Ishikawa (cell line): ENCODE measurements around the gene FGF2.

ENCODE experiments used
- CEBPB ChIP-seq: IDR thresholded peaks from 2 replicates; pipeline ENCODE4 v1.6.1; 2012
- CREB1 ChIP-seq: IDR thresholded peaks from 2 replicates; pipeline ENCODE4 v1.6.1; 2012; ENCODE audit warnings: low read depth
- EGR1 ChIP-seq: IDR thresholded peaks from 2 replicates; pipeline ENCODE4 v1.6.1; 2012
- EP300 ChIP-seq: IDR thresholded peaks from 2 replicates; pipeline ENCODE4 v1.6.1; 2012; ENCODE audit warnings: borderline replicate concordance
- FOXM1 ChIP-seq: IDR thresholded peaks from 2 replicates; pipeline ENCODE4 v1.6.1; 2012; ENCODE audit warnings: low read depth, borderline replicate concordance
- NFIC ChIP-seq: IDR thresholded peaks from 2 replicates; pipeline ENCODE4 v1.6.1; 2012
- RAD21 ChIP-seq: IDR thresholded peaks from 2 replicates; pipeline ENCODE4 v1.6.1; 2012; ENCODE audit warnings: low read depth
- TAF1 ChIP-seq: IDR thresholded peaks from 2 replicates; pipeline ENCODE4 v1.6.1; 2012; ENCODE audit warnings: low read depth, mild to moderate bottlenecking
- TCF12 ChIP-seq: IDR thresholded peaks from 2 replicates; pipeline ENCODE4 v1.6.1; 2012; ENCODE audit warnings: low read depth
- TEAD4 ChIP-seq: IDR thresholded peaks from 2 replicates; pipeline ENCODE4 v1.6.1; 2012
- YY1 ChIP-seq: IDR thresholded peaks from 2 replicates; pipeline ENCODE4 v1.6.1; 2012; ENCODE audit warnings: low read depth
- ZBTB7A ChIP-seq: IDR thresholded peaks from 2 replicates; pipeline ENCODE4 v1.6.1; 2012; ENCODE audit warnings: low read depth
- TF ChIP-seq, protein P1 (sequence below): IDR thresholded peaks from 2 replicates; pipeline ENCODE4 v1.6.1; 2012
- TF ChIP-seq, protein P2 (sequence below): IDR thresholded peaks from 2 replicates; pipeline ENCODE4 v1.6.1; 2012; ENCODE audit warnings: low read depth, mild to moderate bottlenecking
- TF ChIP-seq, protein P3 (sequence below): IDR thresholded peaks from 2 replicates; pipeline ENCODE4 v1.6.1; 2012

Gene FGF2

DNA sequence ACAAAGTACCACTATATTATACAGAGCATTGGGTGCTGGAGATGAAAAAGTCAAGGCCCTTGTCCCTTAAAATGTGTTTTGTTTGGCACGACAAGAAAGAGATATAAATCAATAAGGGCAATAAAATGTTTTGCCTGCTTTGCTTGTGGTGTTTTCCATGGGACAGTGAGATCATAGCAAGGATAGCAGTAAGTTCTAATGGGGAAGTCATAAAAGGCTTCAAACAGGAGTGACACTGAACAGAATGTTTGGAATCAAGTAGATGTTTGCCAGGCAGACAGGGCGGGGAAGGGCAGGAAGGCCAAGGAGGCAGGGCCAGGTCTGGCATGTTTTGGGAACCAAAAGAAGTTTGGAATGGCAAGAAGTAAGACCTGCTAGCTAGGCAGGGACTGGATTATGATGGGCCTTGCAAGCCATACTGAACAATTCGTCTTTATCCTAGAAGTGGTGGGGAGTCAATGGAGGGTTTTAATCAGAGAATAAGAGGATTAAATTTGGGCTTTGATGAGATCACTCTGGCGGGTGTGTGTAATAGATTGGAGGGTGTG lies 16.4 kb downstream of the FGF2 start:
- TF ChIP-seq, protein P1, sequence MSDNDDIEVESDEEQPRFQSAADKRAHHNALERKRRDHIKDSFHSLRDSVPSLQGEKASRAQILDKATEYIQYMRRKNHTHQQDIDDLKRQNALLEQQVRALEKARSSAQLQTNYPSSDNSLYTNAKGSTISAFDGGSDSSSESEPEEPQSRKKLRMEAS = no peak
- TF ChIP-seq NFIC (no peak), TCF12 (no peak)
- TF ChIP-seq, protein P2, sequence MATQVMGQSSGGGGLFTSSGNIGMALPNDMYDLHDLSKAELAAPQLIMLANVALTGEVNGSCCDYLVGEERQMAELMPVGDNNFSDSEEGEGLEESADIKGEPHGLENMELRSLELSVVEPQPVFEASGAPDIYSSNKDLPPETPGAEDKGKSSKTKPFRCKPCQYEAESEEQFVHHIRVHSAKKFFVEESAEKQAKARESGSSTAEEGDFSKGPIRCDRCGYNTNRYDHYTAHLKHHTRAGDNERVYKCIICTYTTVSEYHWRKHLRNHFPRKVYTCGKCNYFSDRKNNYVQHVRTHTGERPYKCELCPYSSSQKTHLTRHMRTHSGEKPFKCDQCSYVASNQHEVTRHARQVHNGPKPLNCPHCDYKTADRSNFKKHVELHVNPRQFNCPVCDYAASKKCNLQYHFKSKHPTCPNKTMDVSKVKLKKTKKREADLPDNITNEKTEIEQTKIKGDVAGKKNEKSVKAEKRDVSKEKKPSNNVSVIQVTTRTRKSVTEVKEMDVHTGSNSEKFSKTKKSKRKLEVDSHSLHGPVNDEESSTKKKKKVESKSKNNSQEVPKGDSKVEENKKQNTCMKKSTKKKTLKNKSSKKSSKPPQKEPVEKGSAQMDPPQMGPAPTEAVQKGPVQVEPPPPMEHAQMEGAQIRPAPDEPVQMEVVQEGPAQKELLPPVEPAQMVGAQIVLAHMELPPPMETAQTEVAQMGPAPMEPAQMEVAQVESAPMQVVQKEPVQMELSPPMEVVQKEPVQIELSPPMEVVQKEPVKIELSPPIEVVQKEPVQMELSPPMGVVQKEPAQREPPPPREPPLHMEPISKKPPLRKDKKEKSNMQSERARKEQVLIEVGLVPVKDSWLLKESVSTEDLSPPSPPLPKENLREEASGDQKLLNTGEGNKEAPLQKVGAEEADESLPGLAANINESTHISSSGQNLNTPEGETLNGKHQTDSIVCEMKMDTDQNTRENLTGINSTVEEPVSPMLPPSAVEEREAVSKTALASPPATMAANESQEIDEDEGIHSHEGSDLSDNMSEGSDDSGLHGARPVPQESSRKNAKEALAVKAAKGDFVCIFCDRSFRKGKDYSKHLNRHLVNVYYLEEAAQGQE = no peak

DNA sequence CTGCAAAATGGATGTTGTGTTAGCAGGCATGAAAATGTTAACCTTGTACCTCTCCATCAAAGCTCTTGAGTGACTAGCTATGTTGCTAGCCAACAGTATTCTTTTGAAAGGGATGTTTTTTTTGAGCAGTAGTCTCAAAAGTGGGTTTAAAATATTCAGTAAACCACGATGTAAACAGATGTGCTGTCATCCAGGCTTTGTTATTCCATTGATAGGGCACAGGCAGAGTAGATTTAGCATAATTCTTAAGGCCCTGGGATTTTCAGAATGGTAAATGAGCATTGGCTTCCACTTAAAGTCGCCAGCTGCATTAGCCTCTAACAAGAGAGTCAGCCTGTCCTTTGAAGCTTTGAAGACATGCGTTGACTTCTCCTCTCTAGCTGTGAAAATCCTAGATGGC lies 18.4 kb downstream of the FGF2 start:
- no peak for TF ChIP-seq FOXM1
- no peak for TF ChIP-seq ZBTB7A
- no peak for TF ChIP-seq YY1

DNA sequence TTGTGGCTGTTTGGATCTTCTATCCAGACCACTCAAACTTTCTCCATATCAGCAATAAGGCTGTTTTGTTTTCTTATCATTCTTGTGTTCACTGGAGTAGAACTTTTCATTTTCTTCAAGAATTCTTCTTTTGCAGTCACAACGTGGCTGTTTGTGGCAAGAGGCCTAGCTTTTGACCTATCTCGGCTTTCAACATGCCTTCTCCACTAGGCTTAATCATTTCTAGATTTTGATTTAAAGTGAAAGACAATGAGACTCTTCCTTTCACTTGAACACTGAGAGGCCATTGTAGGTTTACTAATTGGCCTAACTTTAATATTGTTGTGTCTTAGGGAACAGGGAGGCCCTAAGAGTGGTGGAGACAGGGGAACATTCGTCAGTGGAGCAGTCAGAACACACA lies 19.1 kb downstream of the FGF2 start:
- TF ChIP-seq, protein P2 = no peak
- no peak for TF ChIP-seq YY1
- TF ChIP-seq, protein P3, sequence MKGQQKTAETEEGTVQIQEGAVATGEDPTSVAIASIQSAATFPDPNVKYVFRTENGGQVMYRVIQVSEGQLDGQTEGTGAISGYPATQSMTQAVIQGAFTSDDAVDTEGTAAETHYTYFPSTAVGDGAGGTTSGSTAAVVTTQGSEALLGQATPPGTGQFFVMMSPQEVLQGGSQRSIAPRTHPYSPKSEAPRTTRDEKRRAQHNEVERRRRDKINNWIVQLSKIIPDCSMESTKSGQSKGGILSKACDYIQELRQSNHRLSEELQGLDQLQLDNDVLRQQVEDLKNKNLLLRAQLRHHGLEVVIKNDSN = no peak
- no peak for TF ChIP-seq TEAD4
- no peak for TF ChIP-seq CEBPB
- TF ChIP-seq FOXM1 = no peak
- TF ChIP-seq EP300 = no peak

DNA sequence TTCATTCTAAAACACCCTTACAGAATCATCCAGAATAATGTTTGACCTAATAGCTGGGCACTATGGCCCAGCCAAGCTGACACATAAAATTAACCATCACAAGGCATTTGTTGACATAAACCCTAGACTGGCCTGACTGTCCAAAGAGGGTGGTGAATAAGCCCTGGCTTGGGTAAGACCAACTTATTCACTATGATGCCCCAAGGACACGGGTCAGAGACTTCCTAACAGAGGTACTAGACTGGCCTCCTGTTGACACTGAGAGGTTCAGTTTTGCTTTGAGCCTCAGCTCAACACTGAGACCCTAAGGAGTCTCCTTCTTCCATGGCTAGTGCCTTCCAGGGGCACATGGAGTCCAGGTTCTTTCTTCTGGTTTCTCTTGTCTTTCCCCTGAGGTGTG lies 21.3 kb downstream of the FGF2 start:
- no peak for TF ChIP-seq TCF12
- no peak for TF ChIP-seq TEAD4
- no peak for TF ChIP-seq CEBPB
- TF ChIP-seq, protein P3 = no peak

DNA sequence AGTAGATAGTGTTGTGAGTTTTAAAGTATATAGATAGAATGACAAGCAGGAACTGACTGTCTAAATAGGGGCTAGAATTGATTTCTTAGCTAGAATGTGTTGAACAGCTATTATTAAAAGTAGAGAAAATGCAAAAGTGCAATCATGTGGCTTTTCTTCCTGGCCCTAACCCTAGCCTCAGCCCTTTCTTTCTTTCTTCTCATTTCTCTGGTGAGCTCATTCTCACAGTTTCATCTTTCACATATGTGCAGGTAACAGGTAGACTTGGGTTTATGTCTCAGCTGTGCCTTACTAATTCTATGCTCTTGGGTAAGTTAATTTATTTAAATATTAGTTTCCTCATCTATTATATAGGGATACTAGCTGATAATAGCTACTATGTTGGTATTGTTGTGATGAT lies 24.9 kb downstream of the FGF2 start:
- TF ChIP-seq, protein P2 = no peak
- TF ChIP-seq ZBTB7A = no peak
- no peak for TF ChIP-seq EP300
- no peak for TF ChIP-seq NFIC
- TF ChIP-seq CREB1 = no peak
- no peak for TF ChIP-seq RAD21
- no peak for TF ChIP-seq TCF12
- TF ChIP-seq FOXM1 = no peak
- TF ChIP-seq, protein P1 = no peak
- TF ChIP-seq YY1 = no peak
- TF ChIP-seq EGR1 = no peak
- TF ChIP-seq, protein P3 = no peak
- TF ChIP-seq CEBPB = no peak
- no peak for TF ChIP-seq TAF1
- no peak for TF ChIP-seq TEAD4
